GM19438 (cell line): ENCODE data around the gene LMBRD2.

Experiments used
- ATAC-seq: cut with Tn5 transposase; IDR thresholded peaks from one replicate; pipeline ENCODE4 v1.9.1; 2021; ENCODE audit warnings: low read depth; ENCODE audit not compliant: unreplicated experiment

The LMBRD2 gene

DNA sequence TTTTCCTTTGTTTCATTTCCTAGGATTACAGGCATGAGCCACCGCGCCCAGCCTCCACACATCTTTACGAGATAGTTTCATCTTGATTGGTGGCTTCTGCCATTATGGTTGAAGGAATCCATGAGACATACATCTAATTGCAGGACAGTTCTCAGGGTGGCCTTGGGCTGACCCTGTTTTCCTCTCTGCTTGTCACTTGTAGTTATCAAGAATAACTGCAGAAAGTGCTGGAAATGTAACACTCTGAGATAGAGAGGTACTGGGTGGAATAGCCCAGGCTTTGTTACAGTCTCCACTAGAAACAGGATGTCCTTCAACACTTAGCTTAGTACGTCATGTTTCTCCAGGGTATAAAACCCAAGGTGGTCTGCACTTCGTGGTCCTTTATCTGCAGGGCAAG lies 95.7 kb downstream of the LMBRD2 start:
- no peak for ATAC-seq

DNA sequence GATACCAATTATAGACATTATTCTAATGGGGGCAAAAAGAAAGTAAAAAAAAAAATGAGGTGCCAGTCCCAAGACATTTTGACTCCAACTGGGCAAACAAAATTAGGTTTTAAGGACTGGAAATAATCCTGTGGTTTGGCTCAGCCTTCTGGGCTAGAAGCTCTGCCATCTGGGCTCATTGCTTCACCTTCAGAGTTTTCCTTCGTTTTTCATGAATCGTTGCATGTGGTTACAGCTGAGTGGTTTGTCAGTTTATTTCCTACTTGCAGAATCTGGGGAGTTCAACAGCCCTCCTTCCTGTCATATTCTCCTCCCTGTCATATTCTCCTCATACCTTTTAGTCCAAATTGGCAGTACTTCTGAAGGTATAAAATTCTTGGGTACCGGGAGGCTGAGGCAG lies 97.0 kb downstream of the LMBRD2 start:
- ATAC-seq, result no peak

DNA sequence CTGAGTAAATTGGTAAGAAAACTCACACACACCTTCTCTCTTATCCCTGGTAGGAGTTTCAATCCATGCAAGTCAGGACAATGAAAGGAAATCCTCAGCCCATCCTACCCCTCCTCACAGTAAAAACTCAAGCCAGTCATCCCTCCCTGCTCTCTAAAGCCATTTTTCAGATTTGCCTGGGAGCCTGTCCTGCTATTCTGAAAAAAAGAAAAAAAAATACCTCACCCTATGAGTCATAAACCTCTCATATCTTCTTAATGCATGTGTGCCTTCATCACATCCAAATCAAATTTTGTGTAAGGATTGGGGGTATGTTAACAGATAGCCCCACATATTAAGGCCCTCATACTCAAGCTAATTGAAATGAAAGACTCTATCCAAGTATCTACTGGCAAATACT lies 99.1 kb downstream of the LMBRD2 start:
- no peak for ATAC-seq

DNA sequence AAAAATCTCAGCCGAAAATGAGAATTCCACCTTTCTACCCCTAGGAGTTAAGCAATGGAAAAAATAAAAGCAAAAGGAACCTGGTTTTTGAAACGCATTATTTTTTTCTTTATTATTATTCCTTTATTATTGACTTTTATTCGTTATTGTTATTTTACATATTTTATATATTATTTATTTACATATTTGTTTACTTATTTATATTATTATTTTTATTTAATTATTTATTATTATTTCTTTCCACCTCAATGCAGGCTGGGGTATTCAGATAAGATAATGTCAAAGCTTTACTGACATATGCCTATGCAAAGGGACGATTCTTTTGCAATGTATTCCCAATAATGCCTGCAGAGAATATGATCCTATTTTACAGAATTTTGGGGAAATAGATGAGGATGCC lies 101.7 kb downstream of the LMBRD2 start:
- no peak for ATAC-seq
